HG03097 (cell line): ENCODE measurements around the gene KLHDC1.
"Not testable (repeated sequence)": the region's sequence is repeated elsewhere in the genome, so short reads cannot be mapped to it uniquely, and the experiment has no call there.

ENCODE experiments used
- ATAC-seq: cut with Tn5 transposase; IDR thresholded peaks from one replicate; pipeline ENCODE4 v1.9.1; 2021; ENCODE audit not compliant: unreplicated experiment, low FRiP score

KLHDC1 gene

GRCh38 chr14:49692811-49693734 is at the start of gene KLHDC1:
TSS of gene KLHDC1 (plus strand) at chr14:49693120. CDS start at chr14:49693195, 75 bp downstream.
- ATAC-seq = peak; percentile 41

GRCh38 chr14:49653508-49653907 is 39.4 kb upstream of the KLHDC1 start:
- no peak for ATAC-seq

GRCh38 chr14:49654511-49654910 is 38.4 kb upstream of the KLHDC1 start:
- ATAC-seq = no peak

- not testable (repeated sequence) for ATAC-seq
Observed at GRCh38 chr14:49657500-49657899, 35.4 kb upstream of the KLHDC1 start.

GRCh38 chr14:49659526-49660455 is 33.1 kb upstream of the KLHDC1 start:
- ATAC-seq = no peak

GRCh38 chr14:49670475-49670874 is 22.4 kb upstream of the KLHDC1 start:
- ATAC-seq = no peak

GRCh38 chr14:49673586-49673985 is 19.3 kb upstream of the KLHDC1 start:
- ATAC-seq = no peak

- no peak for ATAC-seq
Observed at GRCh38 chr14:49677643-49678042, 15.3 kb upstream of the KLHDC1 start.

- ATAC-seq = no peak
Observed at GRCh38 chr14:49679271-49679670, 13.6 kb upstream of the KLHDC1 start.

- no peak for ATAC-seq
Observed at GRCh38 chr14:49686425-49686824, 6.5 kb upstream of the KLHDC1 start.

GRCh38 chr14:49687942-49688700 is 4.8 kb upstream of the KLHDC1 start, which contains the start of gene POLE2:
TSS of gene POLE2 (minus strand) at chr14:49688214. CDS start at chr14:49688203, 11 bp downstream.
- peak; percentile 75 for ATAC-seq

- no peak for ATAC-seq
Observed at GRCh38 chr14:49688701-49689030, 4.3 kb upstream of the KLHDC1 start.

GRCh38 chr14:49691031-49691430 is 1.9 kb upstream of the KLHDC1 start:
- no peak for ATAC-seq

- no peak for ATAC-seq
Observed at GRCh38 chr14:49692193-49692757, 645 bp upstream of the KLHDC1 start.

GRCh38 chr14:49693735-49694124 is 810 bp downstream of the KLHDC1 start:
- not testable (repeated sequence) for ATAC-seq

- ATAC-seq = no peak
Observed at GRCh38 chr14:49702725-49703124, 9.8 kb downstream of the KLHDC1 start.

- ATAC-seq = no peak
Observed at GRCh38 chr14:49703965-49704364, 11.0 kb downstream of the KLHDC1 start.

- ATAC-seq = not testable (repeated sequence)
Observed at GRCh38 chr14:49704471-49704870, 11.6 kb downstream of the KLHDC1 start.

- ATAC-seq = not testable (repeated sequence)
Observed at GRCh38 chr14:49710993-49711392, 18.1 kb downstream of the KLHDC1 start.

GRCh38 chr14:49720744-49721143 is 27.8 kb downstream of the KLHDC1 start:
- ATAC-seq = no peak
